Measurements from ENCODE around the gene FUZ. TPM values are rescaled to one million over a fixed set of nuclear protein-coding genes. Genes with fewer than 3 reads are reported as not detected.
A peak's percentile ranks its signal among the peaks of the same experiment; 100 is the strongest.

The FUZ gene
- total RNA-seq, 1 donor from 2014 or later, result 13.2 TPM

DNA sequence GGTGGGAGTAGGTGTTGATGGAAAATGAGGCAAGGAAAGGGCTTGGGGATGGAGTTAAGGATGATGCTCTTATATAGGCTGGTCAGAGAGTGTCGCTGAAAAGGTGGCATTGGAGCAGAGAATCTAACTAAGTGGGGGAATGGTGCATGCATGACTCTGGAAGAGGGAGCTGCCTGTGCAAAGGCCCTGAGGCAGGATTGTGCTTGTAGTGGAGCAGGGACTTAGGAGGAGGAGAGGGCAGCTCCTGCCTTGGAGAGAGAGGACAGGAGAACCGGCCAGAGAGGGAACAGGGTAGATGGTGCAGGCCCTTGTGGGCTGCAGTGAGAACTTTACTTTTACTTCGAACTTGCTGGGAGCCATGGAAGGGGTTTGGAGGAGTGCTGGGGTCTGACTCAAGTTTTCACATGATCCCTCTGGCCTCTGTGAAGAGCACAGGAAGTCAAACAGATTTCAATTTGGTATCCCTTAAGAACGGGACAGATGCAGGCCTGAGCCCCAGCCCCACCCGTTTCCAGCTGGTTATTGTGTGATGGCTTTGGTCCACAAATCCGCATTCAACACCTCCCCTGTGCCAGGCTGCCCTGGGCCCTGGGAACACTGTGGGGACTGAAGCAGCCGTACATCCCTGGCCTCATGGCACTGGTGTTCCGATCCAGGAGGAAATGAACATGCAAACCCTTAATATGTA lies 39.3 kb downstream of the FUZ start:
- DNase-seq (ENCODE audit: low read depth), result no peak
- no peak overlapping the region for H3K4me3 ChIP-seq (ENCODE audit: low read depth, low read length)
- H3K27me3 ChIP-seq (ENCODE audit: control insufficient read depth, insufficient read depth, low read length), result no peaks in the 10 kb centered on the region
- no peaks in the 10 kb centered on the region for H3K36me3 ChIP-seq (ENCODE audit: control insufficient read depth, insufficient read depth, low read length)
- no peak for TF ChIP-seq CTCF (IDR thresholded peaks at IDR 0.05; ENCODE audit: insufficient read depth, low read length, poor library complexity, severe bottlenecking)

- DNase-seq (ENCODE audit: low read depth), result no peak
- TF ChIP-seq CTCF (IDR thresholded peaks at IDR 0.05; ENCODE audit: insufficient read depth, low read length, poor library complexity, severe bottlenecking), result no peak
- no peak overlapping the region for H3K4me3 ChIP-seq (ENCODE audit: low read depth, low read length)
- H3K27me3 ChIP-seq (ENCODE audit: control insufficient read depth, insufficient read depth, low read length), result no peaks in the 10 kb centered on the region
- H3K36me3 ChIP-seq (ENCODE audit: control insufficient read depth, insufficient read depth, low read length), result no peaks in the 10 kb centered on the region
Measured at GRCh38 chr19:49772850-49773432, 40.2 kb downstream of the FUZ start.

GRCh38 chr19:49771674-49772139 lies 41.4 kb downstream of the FUZ start:
- no peak for TF ChIP-seq CTCF (IDR thresholded peaks at IDR 0.05; ENCODE audit: insufficient read depth, low read length, poor library complexity, severe bottlenecking)
- H3K27me3 ChIP-seq (ENCODE audit: control insufficient read depth, insufficient read depth, low read length), result no peaks in the 10 kb centered on the region
- H3K4me3 ChIP-seq (ENCODE audit: low read depth, low read length), result no peak overlapping the region
- no peak for DNase-seq (ENCODE audit: low read depth)
- H3K36me3 ChIP-seq (ENCODE audit: control insufficient read depth, insufficient read depth, low read length), result no peaks in the 10 kb centered on the region

DNA sequence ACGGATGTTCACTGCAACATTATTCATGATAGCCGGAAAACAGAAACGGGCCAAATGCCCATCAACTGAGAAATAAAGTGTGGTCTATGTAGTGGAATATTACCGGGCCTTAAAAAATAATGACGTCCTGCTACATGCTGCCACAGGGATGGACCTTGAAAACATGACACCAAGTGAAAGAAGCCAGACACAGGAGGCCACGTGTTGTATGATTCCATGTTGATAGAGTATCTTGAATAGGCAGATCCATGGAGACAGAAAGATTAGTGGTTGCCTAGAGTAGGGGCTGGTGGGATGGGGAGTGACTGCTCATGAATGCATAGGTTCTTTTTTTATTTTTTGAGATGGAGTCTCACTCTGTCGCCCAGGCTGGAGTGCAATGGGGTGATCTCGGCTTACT lies 42.6 kb downstream of the FUZ start:
- Histone ChIP-seq H3K27me3 (ENCODE audit: control insufficient read depth, insufficient read depth, low read length) (no peaks in the 10 kb centered on the region), H3K36me3 (ENCODE audit: control insufficient read depth, insufficient read depth, low read length) (no peaks in the 10 kb centered on the region), H3K4me3 (ENCODE audit: low read depth, low read length) (no peak overlapping the region)
- no peak for DNase-seq (ENCODE audit: low read depth)
- TF ChIP-seq CTCF (IDR thresholded peaks at IDR 0.05; ENCODE audit: insufficient read depth, low read length, poor library complexity, severe bottlenecking), result no peak

DNA sequence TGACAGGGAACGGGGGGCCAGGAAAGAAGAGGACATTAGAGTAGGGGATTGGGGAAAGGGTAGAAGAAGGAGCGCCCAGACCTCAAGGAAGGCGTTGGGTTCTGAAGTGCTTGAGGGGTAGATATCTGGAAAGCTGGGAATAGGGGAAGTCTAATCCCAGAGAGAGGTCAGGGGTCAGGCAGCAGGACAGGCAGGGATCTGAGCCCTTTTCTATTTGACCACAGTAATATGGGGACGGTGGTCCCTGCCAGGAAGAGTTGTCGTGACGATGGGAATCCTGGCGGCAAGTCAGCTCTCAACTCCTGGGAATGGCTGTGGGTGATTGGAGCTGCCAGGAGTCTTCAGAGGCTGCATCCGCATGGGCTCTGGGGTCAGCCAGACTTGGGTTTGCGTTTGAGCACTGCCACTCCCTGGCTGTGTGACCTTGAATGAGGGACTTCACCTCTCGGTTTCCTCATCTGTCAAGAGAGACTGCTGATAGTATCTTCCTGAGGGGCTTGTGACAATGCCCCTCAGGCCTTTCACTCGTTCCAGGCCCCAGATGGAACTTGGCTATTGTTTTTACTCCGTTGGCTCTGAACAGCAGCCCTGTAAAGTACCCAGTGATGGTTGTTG lies 45.0 kb downstream of the FUZ start:
- Histone ChIP-seq H3K4me3 (ENCODE audit: low read depth, low read length) (peak overlapping the region; percentile 77), H3K36me3 (ENCODE audit: control insufficient read depth, insufficient read depth, low read length) (no peaks in the 10 kb centered on the region), H3K27me3 (ENCODE audit: control insufficient read depth, insufficient read depth, low read length) (no peaks in the 10 kb centered on the region)
- no peak for DNase-seq (ENCODE audit: low read depth)
- no peak for TF ChIP-seq CTCF (IDR thresholded peaks at IDR 0.05; ENCODE audit: insufficient read depth, low read length, poor library complexity, severe bottlenecking)
